Endodermal cell (in vitro differentiated cells): ENCODE measurements around the gene CRYBB2. TPM values are rescaled to one million over a fixed set of nuclear protein-coding genes. Genes with fewer than 3 reads are reported as not detected.
"Not testable (repeated sequence)": the region's sequence is repeated elsewhere in the genome, so short reads cannot be mapped to it uniquely, and the experiment has no call there.

Experiments used
- DNase-seq: peaks from one replicate; pipeline ENCODE4 v3.0.0-alpha.2; 2017
- H3K27ac ChIP-seq: 2 replicates; pipeline ENCODE4 v1.5.1; 2013; ENCODE audit warnings: mild to moderate bottlenecking, low read depth, low read length, moderate library complexity
- H3K27me3 ChIP-seq: 2 replicates; pipeline ENCODE4 v1.6.1; 2013; ENCODE audit warnings: mild to moderate bottlenecking, low read length, moderate library complexity; ENCODE audit not compliant: insufficient read depth, control insufficient read depth, poor library complexity, severe bottlenecking
- H3K36me3 ChIP-seq: 2 replicates; pipeline ENCODE4 v1.7.0; 2013; ENCODE audit warnings: mild to moderate bottlenecking, low read length, moderate library complexity; ENCODE audit not compliant: control insufficient read depth, insufficient read depth
- H3K4me1 ChIP-seq: one replicate; pipeline ENCODE4 v1.7.0; 2013; ENCODE audit warnings: low read length; ENCODE audit not compliant: control insufficient read depth, insufficient read depth
- H3K4me3 ChIP-seq: 2 replicates; pipeline ENCODE4 v1.5.1; 2013; ENCODE audit warnings: mild to moderate bottlenecking, low read length, moderate library complexity
- H3K9ac ChIP-seq: 2 replicates; pipeline ENCODE4 v1.6.1; 2013; ENCODE audit warnings: mild to moderate bottlenecking, low read length, moderate library complexity; ENCODE audit not compliant: poor library complexity, severe bottlenecking; ENCODE audit errors: extremely low read depth
- H3K9me3 ChIP-seq: 2 replicates; pipeline ENCODE4 v1.6.1; 2013; ENCODE audit warnings: mild to moderate bottlenecking, low read length, moderate library complexity; ENCODE audit not compliant: control insufficient read depth
- H3K27ac Mint-ChIP-seq: 2 replicates; pipeline ENCODE4 v1.8.0; 2020; ENCODE audit warnings: mixed read lengths
- H3K27me3 Mint-ChIP-seq: 2 replicates; pipeline ENCODE4 v1.8.0; 2021; ENCODE audit warnings: mild to moderate bottlenecking, mixed read lengths; ENCODE audit not compliant: insufficient read depth
- H3K36me3 Mint-ChIP-seq: 2 replicates; pipeline ENCODE4 v1.8.0; 2020; ENCODE audit warnings: low read depth, mixed read lengths
- H3K4me1 Mint-ChIP-seq: 2 replicates; pipeline ENCODE4 v1.8.0; 2020; ENCODE audit warnings: mixed read lengths
- H3K4me3 Mint-ChIP-seq: 2 replicates; pipeline ENCODE4 v1.8.0; 2020; ENCODE audit warnings: mild to moderate bottlenecking, moderate library complexity, mixed read lengths
- H3K9me3 Mint-ChIP-seq: 2 replicates; pipeline ENCODE4 v1.8.0; 2020; ENCODE audit warnings: mild to moderate bottlenecking, mixed read lengths
- CTCF ChIP-seq: fragments of 200-600 bp; sonication (generic); conservative IDR thresholded peaks from 2 replicates; pipeline ENCODE4 v1.5.0; 2021; ENCODE audit warnings: antibody characterized with exemption, mild to moderate bottlenecking
- WGBS, 2 experiments: methylation state at CpG; one replicate each; pipeline versions ENCODE4 v1.1.5 to v1.1.7; 2013; ENCODE audit warnings: missing lambda C conversion rate in 2 of 2, mixed read lengths in 1 of 2; ENCODE audit not compliant: insufficient coverage in 1 of 2, insufficient read length in 1 of 2; 5-methylcytosine and 5-hydroxymethylcytosine counted together
- total RNA-seq, 2 donors: library from RNA; stranded (reverse); fragmentation: NEBNext Ultra II Directional in 1 of 2; extraction: Animal tissue kit (Norgen Biotek cat#: 25700) in 1 of 2; gene quantifications; 2 replicates in 1 of 2; 3 replicates in 1 of 2; pipeline ENCODE4 v1.2.1, GENCODE V29; 2021

Gene CRYBB2
- total RNA-seq, 2 donors from 2014 or later = not detected

- Mint-ChIP-seq H3K4me1 (no peaks in the 10 kb centered on the region), H3K36me3 (no peaks in the 10 kb centered on the region), H3K27me3 (no peaks in the 10 kb centered on the region), H3K9me3 (no peaks in the 10 kb centered on the region), H3K4me3 (no peak overlapping the region), H3K27ac (no peak overlapping the region)
- Histone ChIP-seq H3K9ac (no peak overlapping the region), H3K4me3 (no peak overlapping the region), H3K4me1 (no peaks in the 10 kb centered on the region), H3K27ac (no peak overlapping the region), H3K36me3 (no peaks in the 10 kb centered on the region), H3K27me3 (no peaks in the 10 kb centered on the region), H3K9me3 (no peaks in the 10 kb centered on the region)
- TF ChIP-seq CTCF = no peak
- DNase-seq = no peak
- 90 to 95% methylated on average over 11 to 12 of the region's 13 CpGs for WGBS, 2 experiments
Measured at GRCh38 chr22:25228822-25229221, 9.4 kb downstream of the CRYBB2 start.

GRCh38 chr22:25230760-25231159, 11.3 kb downstream of the CRYBB2 start:
- H3K4me1 Mint-ChIP-seq, H3K9ac ChIP-seq, H3K9me3 ChIP-seq, H3K4me1 ChIP-seq, H3K27me3 ChIP-seq, H3K27me3 Mint-ChIP-seq, H3K4me3 Mint-ChIP-seq, H3K9me3 Mint-ChIP-seq, H3K36me3 Mint-ChIP-seq, H3K27ac ChIP-seq, H3K27ac Mint-ChIP-seq, H3K36me3 ChIP-seq, DNase-seq, H3K4me3 ChIP-seq: not testable (repeated sequence)
- WGBS, 2 experiments = 95 to 100% methylated on average over 1 to 2 of the region's 2 CpGs

- Histone ChIP-seq H3K4me3 (no peak overlapping the region), H3K36me3 (no peaks in the 10 kb centered on the region), H3K27me3 (no peaks in the 10 kb centered on the region), H3K9ac (no peak overlapping the region), H3K4me1 (no peaks in the 10 kb centered on the region), H3K27ac (no peak overlapping the region), H3K9me3 (no peaks in the 10 kb centered on the region)
- WGBS, 2 experiments = 82 to 86% methylated on average over 3 to 5 of the region's 5 CpGs
- Mint-ChIP-seq H3K27ac (no peak overlapping the region), H3K9me3 (no peaks in the 10 kb centered on the region), H3K4me1 (no peaks in the 10 kb centered on the region), H3K27me3 (peaks cover 8% of the 10 kb centered on the region), H3K36me3 (no peaks in the 10 kb centered on the region), H3K4me3 (no peak overlapping the region)
- no peak for TF ChIP-seq CTCF
- DNase-seq = no peak
Measured at GRCh38 chr22:25232301-25232700, 12.9 kb downstream of the CRYBB2 start.

DNA sequence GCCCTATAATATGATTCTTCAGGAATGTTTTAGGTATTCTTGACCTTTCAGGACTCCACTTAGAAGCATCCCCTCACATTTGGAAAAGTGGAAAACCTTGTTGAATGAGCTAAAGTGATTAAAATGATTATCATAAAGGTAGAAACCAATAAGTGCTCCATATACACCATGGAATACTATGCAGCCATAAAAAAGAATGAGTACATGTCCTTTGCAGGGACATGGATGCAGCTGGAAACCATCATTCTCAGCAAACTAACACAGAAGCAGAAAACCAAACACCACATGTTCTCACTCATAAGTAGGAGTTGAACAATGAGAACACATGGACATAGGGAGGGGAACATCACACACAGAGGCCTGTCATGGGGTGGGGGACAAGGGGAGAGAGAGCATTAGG, 14.3 kb downstream of the CRYBB2 start:
- H3K27ac Mint-ChIP-seq, H3K4me1 Mint-ChIP-seq, DNase-seq, H3K9ac ChIP-seq, H3K36me3 ChIP-seq, H3K4me3 Mint-ChIP-seq, H3K4me3 ChIP-seq, H3K27me3 ChIP-seq, H3K4me1 ChIP-seq, H3K27ac ChIP-seq, H3K9me3 Mint-ChIP-seq, H3K36me3 Mint-ChIP-seq, H3K9me3 ChIP-seq: not testable (repeated sequence)
- peaks cover 10% of the 10 kb centered on the region for H3K27me3 Mint-ChIP-seq
